Stimulated activated CD8-positive, alpha-beta memory T cell treated with anti-CD3 and anti-CD28 coated beads, Interleukin-12 subunit alpha, Interleukin-12 subunit beta, amount 100 ng/mL, for 4 hours (primary cell): ENCODE data around the gene MTO1.
"Not testable (repeated sequence)": the region's sequence is repeated elsewhere in the genome, so short reads cannot be mapped to it uniquely, and the experiment has no call there.

ENCODE experiments used
- DNase-seq: peaks from one replicate; pipeline ENCODE4 v3.0.0-alpha.2; 2020; ENCODE audit warnings: low read depth

Gene MTO1

GRCh38 chr6:73505142-73505541 is 43.6 kb downstream of the MTO1 start:
- no peak for DNase-seq

DNA sequence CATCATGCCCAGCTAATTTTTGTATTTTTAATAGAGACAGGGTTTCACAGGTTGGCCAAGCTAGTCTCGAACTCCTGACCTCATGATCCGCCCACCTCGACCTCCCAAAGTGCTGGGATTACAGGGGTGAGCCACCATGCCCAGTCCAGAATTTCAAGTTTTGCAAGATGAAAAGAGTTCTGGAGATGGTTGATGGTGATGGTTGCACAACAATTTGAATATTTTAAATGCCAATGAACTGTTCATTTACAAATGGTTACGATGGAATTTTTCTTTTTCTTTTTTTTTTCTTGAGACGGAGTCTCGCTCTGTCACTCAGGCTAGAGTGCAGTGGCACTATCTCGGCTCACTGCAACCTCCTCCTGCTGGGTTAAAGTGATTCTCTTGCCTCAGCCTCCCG is 44.2 kb downstream of the MTO1 start:
- DNase-seq, result not testable (repeated sequence)

DNA sequence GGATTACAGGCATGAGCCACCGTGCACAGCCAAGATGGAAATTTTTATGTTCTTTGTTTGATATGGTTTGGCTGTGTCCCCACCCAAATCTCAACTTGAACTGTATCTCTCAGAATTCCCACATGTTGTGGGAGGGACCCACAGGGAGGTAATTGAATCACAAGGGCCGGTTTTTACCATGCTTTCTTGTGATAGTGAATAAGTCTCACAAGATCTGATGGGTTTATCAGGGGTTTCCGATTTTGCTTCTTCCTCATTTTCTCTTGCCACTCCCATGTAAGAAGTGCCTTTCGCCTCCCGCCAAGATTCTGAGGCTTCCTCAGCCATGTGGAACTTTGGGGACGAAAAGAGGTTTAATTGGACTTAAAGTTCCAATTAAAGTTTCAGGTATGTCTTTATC is 44.7 kb downstream of the MTO1 start:
- no peak for DNase-seq

DNA sequence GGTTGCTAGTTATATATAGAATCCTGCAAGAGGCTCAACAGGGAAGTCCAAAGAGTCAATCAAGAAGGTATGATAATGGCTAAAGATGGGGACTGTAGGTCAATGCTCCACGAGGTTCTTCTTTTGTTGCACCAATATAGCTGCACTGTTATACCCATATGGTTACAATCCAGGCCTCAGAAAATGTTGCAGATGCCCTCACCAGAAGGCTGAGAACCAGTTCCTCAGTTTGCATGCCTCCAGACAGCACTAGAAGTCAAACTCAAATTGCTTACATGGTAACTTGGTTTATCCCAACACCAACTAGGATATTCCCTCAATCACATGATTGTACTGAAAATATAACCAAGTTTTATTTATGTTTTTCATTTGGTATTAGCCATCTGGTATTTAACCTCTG is 47.2 kb downstream of the MTO1 start:
- no peak for DNase-seq

DNA sequence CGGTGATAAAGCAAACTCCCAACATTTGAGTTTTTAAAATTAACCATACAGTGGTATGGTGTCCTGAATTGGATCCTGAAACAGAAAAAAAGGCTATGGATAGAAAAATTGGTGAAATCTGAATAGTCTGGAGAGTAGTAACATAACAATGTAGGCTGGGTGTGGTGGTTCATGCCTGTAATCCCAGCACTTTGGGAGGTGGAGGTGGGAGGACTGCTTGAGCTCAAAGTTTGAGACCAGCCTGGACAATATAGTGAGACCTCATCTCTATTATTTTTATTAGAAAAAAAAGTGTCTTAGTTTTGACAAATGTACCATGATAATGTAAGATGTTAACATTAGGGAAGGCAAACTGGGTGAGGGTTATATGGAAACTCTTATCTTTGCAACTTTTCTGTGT is 48.3 kb downstream of the MTO1 start:
- no peak for DNase-seq

- DNase-seq, result no peak
These were observed 50.3 kb downstream of the MTO1 start for GRCh38 chr6:73511796-73512195.

DNA sequence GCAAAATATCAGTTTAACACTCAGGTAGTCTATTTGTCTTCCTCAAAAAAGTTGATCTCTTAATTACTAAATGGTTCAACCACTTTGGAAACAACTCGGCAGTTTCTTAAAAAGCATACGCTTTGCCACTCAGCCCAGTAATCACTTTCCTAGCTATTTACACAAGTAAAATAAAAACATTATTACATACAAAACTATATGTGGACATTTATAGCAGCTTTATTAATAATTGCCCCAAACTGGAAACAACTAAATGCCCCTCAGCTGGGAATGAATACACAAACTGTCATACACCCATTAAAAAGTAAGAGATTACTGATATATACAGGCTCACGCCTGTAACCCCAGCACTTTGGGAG is 51.9 kb downstream of the MTO1 start:
- no peak for DNase-seq

DNA sequence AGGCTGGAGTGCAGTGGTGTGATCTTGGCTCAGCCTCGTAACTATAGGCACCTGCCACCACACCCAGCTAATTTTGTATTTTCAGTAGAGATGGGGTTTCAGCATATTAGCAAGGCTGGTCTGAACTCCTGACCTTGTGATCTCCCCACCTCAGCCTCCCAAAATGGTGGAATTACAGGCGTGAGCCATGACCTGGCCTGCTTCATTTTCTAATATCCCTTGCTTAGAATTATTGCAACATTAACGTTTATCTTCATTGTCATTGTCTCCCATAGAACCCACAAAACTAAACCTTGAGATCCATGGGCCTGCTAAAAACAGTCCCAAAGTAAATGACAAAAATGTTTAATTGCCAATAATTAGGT is 53.2 kb downstream of the MTO1 start:
- no peak for DNase-seq

GRCh38 chr6:73515204-73515655 is 53.7 kb downstream of the MTO1 start:
- DNase-seq, result no peak

DNA sequence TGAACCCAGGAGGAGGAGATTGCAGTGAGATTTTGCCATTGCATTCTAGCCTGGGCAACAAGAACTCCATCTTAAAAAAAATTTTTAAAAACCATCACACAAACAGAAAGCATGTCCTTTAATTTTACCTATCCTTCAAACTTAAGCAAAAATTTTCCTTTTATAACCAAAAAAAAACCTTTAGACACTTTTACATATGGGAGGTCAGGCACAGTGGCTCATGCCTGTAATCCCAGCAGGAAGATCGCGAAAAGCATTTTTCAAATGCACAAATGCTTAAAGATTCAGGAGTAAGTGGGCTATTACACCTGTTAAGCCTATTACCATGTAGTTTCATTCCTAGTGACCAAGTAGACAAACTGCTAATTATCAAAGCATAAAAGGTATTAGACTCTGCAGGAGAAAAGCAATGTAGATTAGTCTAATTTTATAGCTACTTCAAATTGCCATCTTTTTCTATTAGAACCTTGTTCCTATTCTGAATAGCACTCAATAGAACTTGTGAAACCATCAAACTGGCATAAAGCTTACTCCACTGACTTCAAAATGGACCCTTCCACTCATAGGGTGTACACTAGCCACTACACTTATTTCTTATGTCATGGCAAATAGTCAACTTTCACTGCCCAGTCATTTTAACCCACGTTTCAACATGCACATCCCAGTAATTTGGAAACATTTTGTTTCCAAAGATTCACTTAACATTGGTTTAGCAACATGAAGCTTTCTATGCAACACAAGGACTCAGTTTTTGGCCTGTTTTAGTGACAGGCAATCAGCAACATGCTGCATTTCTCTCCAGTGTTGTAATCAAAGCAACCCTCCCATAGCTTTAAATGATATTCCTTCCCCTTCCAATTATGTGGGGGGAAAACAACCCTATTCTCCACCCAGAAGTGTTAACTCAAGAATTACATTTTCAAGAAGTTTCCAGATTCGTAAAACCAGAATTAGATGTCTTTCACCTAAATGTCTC is 55.3 kb downstream of the MTO1 start:
- no peak for DNase-seq

DNA sequence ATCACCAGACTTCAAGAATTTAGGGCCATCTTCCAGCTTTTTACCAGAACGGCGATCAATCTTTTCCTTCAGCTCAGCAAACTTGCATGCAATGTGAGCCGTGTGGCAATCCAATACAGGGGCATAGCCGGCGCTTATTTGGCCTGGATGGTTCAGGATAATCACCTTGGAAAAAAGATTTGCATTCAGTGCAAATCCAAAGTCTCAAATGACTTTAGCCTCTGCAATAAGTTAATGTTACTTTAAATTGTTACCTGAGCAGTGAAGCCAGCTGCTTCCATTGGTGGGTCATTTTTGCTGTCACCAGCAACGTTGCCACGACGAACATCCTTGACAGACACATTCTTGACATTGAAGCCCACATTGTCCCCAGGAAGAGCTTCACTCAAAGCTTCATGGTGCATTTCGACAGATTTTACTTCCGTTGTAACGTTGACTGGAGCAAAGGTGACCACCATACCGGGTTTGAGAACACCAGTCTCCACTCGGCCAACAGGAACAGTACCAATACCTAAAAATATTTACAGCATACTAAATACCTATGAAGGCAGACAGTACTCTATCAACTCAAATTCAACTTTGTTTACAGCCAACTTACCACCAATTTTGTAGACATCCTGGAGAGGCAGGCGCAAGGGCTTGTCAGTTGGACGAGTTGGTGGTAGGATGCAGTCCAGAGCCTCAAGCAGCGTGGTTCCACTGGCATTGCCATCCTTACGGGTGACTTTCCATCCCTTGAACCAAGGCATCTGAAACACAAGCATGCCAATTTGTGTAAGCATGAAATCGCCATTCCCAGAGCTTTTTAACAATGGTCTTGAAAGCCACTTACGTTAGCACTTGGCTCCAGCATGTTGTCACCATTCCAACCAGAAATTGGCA is 56.8 kb downstream of the MTO1 start:
- not testable (repeated sequence) for DNase-seq

DNA sequence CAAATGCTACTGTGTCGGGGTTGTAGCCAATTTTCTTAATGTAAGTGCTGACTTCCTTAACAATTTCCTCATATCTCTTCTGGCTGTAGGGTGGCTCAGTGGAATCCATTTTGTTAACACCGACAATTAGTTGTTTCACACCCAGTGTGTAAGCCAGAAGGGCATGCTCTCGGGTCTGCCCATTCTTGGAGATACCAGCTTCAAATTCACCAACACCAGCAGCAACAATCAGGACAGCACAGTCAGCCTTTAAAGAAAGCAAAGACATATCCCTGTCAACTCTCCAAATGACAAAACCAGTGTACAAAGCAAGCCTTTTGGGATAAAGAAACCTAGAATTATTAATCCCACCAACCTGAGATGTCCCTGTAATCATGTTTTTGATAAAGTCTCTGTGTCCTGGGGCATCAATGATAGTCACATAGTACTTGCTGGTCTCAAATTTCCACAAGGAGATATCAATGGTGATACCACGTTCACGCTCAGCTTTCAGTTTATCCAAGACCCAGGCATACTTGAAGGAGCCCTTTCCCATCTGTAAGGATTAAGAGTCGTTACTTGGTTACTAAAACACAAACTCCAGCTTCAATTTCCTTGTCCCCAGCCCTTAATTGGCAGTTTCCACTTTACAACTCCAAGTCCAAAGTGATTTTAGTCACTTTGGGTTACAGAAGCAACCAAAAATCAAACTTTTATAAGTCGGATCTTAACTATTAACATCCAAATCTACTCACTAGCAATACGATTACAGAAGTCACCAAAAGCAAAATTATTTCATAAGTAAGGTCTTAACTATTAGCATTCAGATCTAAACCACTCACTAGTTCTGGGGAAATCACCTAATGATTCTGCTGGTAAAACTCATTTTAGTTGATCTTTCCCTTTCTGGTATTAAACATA is 57.7 kb downstream of the MTO1 start:
- not testable (repeated sequence) for DNase-seq

GRCh38 chr6:73519926-73520687 is 58.6 kb downstream of the MTO1 start:
- peak; percentile 71 for DNase-seq

GRCh38 chr6:73520688-73521350 is 59.3 kb downstream of the MTO1 start, which contains the start of gene EEF1A1:
EEF1A1 (minus strand) TSS chr6:73521032; CDS start chr6:73520026, 1,006 bp downstream.
- peak; percentile 99 for DNase-seq

GRCh38 chr6:73521351-73521985 is 59.9 kb downstream of the MTO1 start:
- peak; percentile 66 for DNase-seq

DNA sequence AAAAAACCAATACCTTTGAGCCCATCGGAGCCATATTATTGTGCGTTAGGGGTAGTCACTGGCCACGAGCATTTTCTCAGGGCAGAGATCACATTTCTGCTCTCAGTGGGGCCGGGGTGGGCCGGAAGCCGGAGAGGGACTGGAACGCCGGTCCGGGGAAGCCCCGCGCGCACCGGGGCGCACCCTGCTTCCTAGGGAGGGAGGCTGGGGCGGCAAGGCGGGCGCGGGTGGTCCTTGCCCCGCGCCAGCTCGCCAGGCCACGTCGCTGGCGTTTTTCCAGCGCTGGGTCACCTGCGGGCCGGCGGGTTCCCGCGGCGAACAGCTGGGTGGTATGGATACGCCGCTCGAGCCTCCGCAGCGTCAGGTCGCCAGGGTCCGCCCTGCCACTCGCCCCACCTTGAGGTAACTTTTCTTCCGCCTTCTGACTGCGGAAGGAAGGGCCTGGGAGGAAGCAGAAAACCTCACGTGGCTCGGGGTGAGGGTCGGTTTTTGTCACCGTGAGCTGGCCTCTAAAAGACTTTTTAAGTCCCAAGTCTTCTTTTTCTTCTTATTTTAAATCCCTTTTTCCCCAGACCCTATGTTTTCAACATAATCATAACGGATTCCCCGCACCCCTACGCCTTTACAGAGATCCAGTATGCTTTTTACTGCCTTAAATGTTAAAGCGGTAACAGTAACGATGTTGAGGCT is 62.0 kb downstream of the MTO1 start:
- DNase-seq, result peak; percentile 72

- DNase-seq, result no peak
These were observed 64.2 kb downstream of the MTO1 start for GRCh38 chr6:73525546-73526330.

GRCh38 chr6:73528897-73529296 is 67.4 kb downstream of the MTO1 start:
- DNase-seq, result no peak
